Ishikawa (cell line): ENCODE results near the gene CAMK1D.

Experiments used
- CREB1 ChIP-seq: IDR thresholded peaks from 2 replicates; pipeline ENCODE4 v1.6.1; 2012; ENCODE audit warnings: low read depth
- NFIC ChIP-seq: IDR thresholded peaks from 2 replicates; pipeline ENCODE4 v1.6.1; 2012
- USF1 ChIP-seq: IDR thresholded peaks from 2 replicates; pipeline ENCODE4 v1.6.1; 2012

GRCh38 chr10:12758271-12758670, 408.9 kb downstream of the CAMK1D start:
- no peak for TF ChIP-seq NFIC
- no peak for TF ChIP-seq USF1
- no peak for TF ChIP-seq CREB1
